Calu3 (cell line): ENCODE data around the gene HTR3B. TPM values are rescaled to one million over a fixed set of nuclear protein-coding genes. Genes with fewer than 3 reads are reported as not detected.

Experiments
- BruUV-seq: library from RNA; stranded (reverse); fragments of 400-500 nt; replicated peaks from 2 replicates; lab custom pipeline; 2021; lab: Mats Ljungman, UMichigan
- CTCF ChIA-PET: fragments of 300-600 bp; sonication (Branson Sonifier 250); formaldehyde crosslinking; loops from one replicate; lab custom pipeline; 2022; ENCODE audit warnings: antibody characterized with exemption; lab: Charles Lee
- DNase-seq: peaks from one replicate; pipeline ENCODE4 v3.0.0; 2022
- H3K27ac Mint-ChIP-seq: one replicate; pipeline ENCODE4 v1.8.0; 2022; ENCODE audit warnings: mixed read lengths; ENCODE audit not compliant: unreplicated experiment
- H3K27me3 Mint-ChIP-seq: one replicate; pipeline ENCODE4 v1.8.0; 2022; ENCODE audit warnings: mixed read lengths; ENCODE audit not compliant: unreplicated experiment
- H3K36me3 Mint-ChIP-seq: one replicate; pipeline ENCODE4 v1.8.0; 2022; ENCODE audit warnings: mild to moderate bottlenecking, moderate library complexity, mixed read lengths; ENCODE audit not compliant: insufficient read depth, unreplicated experiment
- H3K4me1 Mint-ChIP-seq: one replicate; pipeline ENCODE4 v1.8.0; 2022; ENCODE audit warnings: mild to moderate bottlenecking, low read depth, mixed read lengths; ENCODE audit not compliant: unreplicated experiment
- H3K4me3 Mint-ChIP-seq: one replicate; pipeline ENCODE4 v1.8.0; 2022; ENCODE audit warnings: mild to moderate bottlenecking, low read depth, moderate library complexity, mixed read lengths; ENCODE audit not compliant: unreplicated experiment
- H3K9me3 Mint-ChIP-seq: one replicate; pipeline ENCODE4 v1.8.0; 2022; ENCODE audit warnings: low read depth, mixed read lengths; ENCODE audit not compliant: unreplicated experiment
- intact Hi-C: fragments of 100-400 bp; cut with micrococcal nuclease; formaldehyde crosslinking; loops from one replicate; pipeline ENCODE4 v1.10.0; 2022; ENCODE audit not compliant: unreplicated experiment
- total RNA-seq: library from RNA; stranded (reverse); gene quantifications from 2 replicates; pipeline ENCODE4 v1.2.3, GENCODE V29; 2022
- TF ChIP-seq, protein P1 (sequence below): fragments of 200-600 bp; IDR thresholded peaks from one replicate; pipeline ENCODE4 v1.8.0; 2022; ENCODE audit warnings: antibody characterized with exemption; ENCODE audit not compliant: unreplicated experiment

The HTR3B gene
- total RNA-seq, 1 experiment from 2014 or later, result not detected

DNA sequence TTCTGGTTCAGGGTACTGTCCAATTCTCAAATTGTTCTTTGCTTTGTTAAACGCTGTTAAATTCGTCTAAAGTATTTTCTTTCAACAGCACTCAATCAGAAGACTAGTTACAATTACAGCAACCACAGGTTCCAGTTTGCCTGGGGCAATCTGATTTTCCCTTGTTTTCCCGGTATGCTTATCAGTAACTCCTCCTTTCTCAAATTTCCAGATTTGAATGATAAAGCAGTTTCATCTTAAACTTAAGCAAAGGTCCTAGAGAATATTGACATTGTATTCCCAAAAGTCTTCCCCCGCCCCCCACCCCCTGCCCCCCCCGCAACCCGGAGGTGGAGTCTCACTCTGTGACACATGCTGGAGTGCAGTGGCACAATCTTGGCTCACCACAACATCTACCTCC lies 18.7 kb upstream of the HTR3B start:
- no peak overlapping the region for H3K4me3 Mint-ChIP-seq
- H3K4me1 Mint-ChIP-seq, result no peaks in the 10 kb centered on the region
- no peaks in the 10 kb centered on the region for H3K9me3 Mint-ChIP-seq
- H3K27me3 Mint-ChIP-seq, result no peaks in the 10 kb centered on the region
- no peaks in the 10 kb centered on the region for H3K36me3 Mint-ChIP-seq
- no TSS peak for BruUV-seq
- no peak overlapping the region for H3K27ac Mint-ChIP-seq
- DNase-seq, result no peak
- CTCF ChIA-PET, result interaction anchor here (0.7 kb wide), 2 partner anchors 141 to 311 kb away, joined by 3 to 4 read pairs; no protein-coding TSS in a partner anchor
- intact Hi-C loops, result no loop called here
- TF ChIP-seq, protein P1, sequence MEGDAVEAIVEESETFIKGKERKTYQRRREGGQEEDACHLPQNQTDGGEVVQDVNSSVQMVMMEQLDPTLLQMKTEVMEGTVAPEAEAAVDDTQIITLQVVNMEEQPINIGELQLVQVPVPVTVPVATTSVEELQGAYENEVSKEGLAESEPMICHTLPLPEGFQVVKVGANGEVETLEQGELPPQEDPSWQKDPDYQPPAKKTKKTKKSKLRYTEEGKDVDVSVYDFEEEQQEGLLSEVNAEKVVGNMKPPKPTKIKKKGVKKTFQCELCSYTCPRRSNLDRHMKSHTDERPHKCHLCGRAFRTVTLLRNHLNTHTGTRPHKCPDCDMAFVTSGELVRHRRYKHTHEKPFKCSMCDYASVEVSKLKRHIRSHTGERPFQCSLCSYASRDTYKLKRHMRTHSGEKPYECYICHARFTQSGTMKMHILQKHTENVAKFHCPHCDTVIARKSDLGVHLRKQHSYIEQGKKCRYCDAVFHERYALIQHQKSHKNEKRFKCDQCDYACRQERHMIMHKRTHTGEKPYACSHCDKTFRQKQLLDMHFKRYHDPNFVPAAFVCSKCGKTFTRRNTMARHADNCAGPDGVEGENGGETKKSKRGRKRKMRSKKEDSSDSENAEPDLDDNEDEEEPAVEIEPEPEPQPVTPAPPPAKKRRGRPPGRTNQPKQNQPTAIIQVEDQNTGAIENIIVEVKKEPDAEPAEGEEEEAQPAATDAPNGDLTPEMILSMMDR, result no peak

DNA sequence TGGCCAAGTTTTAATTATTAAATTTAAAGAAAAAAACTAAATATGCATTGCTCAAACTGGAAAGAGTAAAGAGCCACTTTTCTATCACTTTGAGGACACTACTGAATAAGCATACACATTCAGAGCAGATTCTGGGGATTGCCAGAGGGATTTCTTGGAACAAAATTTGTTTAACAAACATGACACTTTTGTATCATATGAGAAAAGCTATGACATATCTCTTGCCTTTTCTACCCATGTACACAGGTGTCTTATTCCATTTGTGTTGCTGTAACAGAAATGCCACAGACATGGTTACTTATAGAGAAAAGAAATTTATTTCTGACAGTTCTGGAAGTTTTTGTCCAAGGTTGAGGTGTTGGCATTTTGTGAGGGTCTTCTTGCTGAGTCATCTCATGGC lies 15.7 kb upstream of the HTR3B start:
- Mint-ChIP-seq H3K4me3 (no peak overlapping the region), H3K27ac (no peak overlapping the region), H3K4me1 (no peaks in the 10 kb centered on the region), H3K36me3 (no peaks in the 10 kb centered on the region), H3K27me3 (no peaks in the 10 kb centered on the region), H3K9me3 (no peaks in the 10 kb centered on the region)
- TF ChIP-seq, protein P1, result no peak
- DNase-seq, result no peak
- intact Hi-C loops, result no loop called here
- CTCF ChIA-PET, result no interaction called here
- BruUV-seq, result no TSS peak

DNA sequence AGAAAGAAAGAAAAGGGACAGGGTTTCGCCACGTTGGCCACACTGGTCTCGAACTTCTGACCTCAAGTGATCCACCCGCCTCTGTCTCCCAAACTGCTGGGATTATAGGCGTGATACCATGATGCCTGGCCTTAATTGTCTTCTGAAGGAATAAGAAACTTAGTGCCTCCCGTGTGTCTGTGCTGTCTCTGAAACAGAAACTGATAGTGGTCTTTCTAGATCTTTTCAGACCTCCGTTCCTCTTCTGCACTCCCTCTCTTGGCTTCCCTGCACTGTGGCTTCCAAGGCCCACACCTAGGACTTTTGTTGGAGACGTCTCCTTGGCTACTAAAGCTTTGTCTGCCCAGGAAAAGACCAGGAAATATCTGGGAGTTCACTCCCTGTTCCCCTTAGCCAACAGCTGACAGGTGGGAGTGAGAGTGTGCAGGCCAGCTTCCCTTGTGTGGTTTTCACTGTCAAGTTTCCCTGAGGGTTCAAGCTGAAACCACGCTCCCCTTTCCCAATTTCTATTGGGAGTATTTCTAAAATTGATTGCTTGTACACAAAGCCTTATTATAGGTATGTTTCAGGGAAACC lies 10.1 kb upstream of the HTR3B start:
- H3K4me1 Mint-ChIP-seq, result no peaks in the 10 kb centered on the region
- intact Hi-C loops, result loop anchor here (10.0 kb wide), 1 partner anchor 80 kb away; the partner anchor contains the start of gene HTR3A
- H3K27ac Mint-ChIP-seq, result no peak overlapping the region
- BruUV-seq, result no TSS peak
- no peak overlapping the region for H3K4me3 Mint-ChIP-seq
- no peaks in the 10 kb centered on the region for H3K36me3 Mint-ChIP-seq
- TF ChIP-seq, protein P1, result no peak
- no peak for DNase-seq
- peaks cover 27% of the 10 kb centered on the region for H3K27me3 Mint-ChIP-seq
- H3K9me3 Mint-ChIP-seq, result no peaks in the 10 kb centered on the region
- CTCF ChIA-PET, result no interaction called here

DNA sequence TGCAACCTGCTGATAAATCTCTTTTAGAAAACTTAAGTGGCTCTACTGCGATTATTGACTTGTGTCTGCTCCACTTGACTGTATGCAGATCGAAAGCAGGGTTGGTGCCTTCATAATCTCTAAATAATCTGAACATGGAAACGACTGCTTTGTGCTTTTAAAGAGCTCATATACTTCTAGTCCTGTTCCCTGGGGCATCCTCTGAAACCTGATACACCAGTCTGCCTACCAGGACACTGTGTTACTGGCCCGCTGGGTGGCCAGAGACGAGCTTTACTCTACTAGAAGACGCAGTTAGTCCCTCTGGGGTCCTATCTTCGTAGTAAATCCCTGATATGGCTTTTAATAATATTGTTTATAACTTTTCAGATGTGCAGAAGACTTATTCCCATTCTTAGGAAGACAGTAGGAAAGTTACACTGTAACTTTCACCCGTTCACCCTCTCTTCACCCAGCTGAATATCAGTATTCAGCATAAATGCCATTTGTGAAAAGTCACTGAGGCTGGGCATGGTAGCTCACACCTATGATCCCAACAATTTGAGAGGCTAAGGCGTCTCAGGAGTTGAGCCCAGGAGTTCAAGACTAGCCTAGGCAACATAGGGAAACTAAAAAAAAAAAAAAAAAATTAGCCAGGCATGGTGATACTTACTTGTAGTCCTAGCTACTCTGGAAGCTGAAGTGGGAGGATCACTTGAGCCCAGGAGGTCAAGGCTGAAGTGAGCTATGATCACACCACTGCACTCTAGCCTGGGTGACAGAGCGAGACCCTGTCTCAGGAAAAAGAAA lies 9.0 kb upstream of the HTR3B start:
- Mint-ChIP-seq H3K9me3 (no peaks in the 10 kb centered on the region), H3K4me1 (no peaks in the 10 kb centered on the region), H3K27ac (no peak overlapping the region), H3K36me3 (no peaks in the 10 kb centered on the region), H3K4me3 (no peak overlapping the region), H3K27me3 (peaks cover 27% of the 10 kb centered on the region)
- TF ChIP-seq, protein P1, result no peak
- DNase-seq, result no peak
- intact Hi-C loops, result loop anchor here (1.0 to 10.0 kb wide), 2 partner anchors 79 to 367 kb away; partner anchors contain the start of gene HTR3A
- CTCF ChIA-PET, result interaction anchor here (0.6 to 2.5 kb wide), 5 partner anchors 10 to 367 kb away, joined by 4 to 13 read pairs (median 6); partner anchors contain the start of gene HTR3A
- no TSS peak for BruUV-seq
